Measurements from ENCODE around the gene EPHA3.
A peak's percentile ranks its signal among the peaks of the same experiment; 100 is the strongest.

The EPHA3 gene

GRCh38 chr3:89113344-89113743 lies 5.9 kb downstream of the EPHA3 start:
- no peak for DNase-seq
- TF ChIP-seq POLR2A (IDR thresholded peaks at IDR 0.05; ENCODE audit: low read length) (no peak), GATA1 (IDR thresholded peaks at IDR 0.05; ENCODE audit: low read depth, low read length) (no peak)

- DNase-seq: peak; percentile 42 to 45
- TF ChIP-seq GATA1 (IDR thresholded peaks at IDR 0.05; ENCODE audit: low read depth, low read length) (no peak), POLR2A (IDR thresholded peaks at IDR 0.05; ENCODE audit: low read length) (no peak)
These were observed 6.7 kb downstream of the EPHA3 start for GRCh38 chr3:89113893-89114840.

- DNase-seq: peak in 1 of 2 experiments; percentile 7
These were observed 7.4 kb downstream of the EPHA3 start for GRCh38 chr3:89114841-89115223.

GRCh38 chr3:89116476-89116875 lies 9.1 kb downstream of the EPHA3 start:
- TF ChIP-seq GATA1 (IDR thresholded peaks at IDR 0.05; ENCODE audit: low read depth, low read length) (no peak), POLR2A (IDR thresholded peaks at IDR 0.05; ENCODE audit: low read length) (no peak)
- no peak for DNase-seq

More at GRCh38 chr3:89114841-89115223, 7.4 kb downstream of the EPHA3 start:
- TF ChIP-seq POLR2A (IDR thresholded peaks at IDR 0.05; ENCODE audit: low read length): no peak
- no peak for TF ChIP-seq GATA1 (IDR thresholded peaks at IDR 0.05; ENCODE audit: low read depth, low read length)

GRCh38 chr3:89138048-89138447 lies 30.6 kb downstream of the EPHA3 start:
- no peak for DNase-seq
- TF ChIP-seq GATA1 (IDR thresholded peaks at IDR 0.05; ENCODE audit: low read depth, low read length): no peak
- TF ChIP-seq POLR2A (IDR thresholded peaks at IDR 0.05; ENCODE audit: low read length): no peak

- TF ChIP-seq POLR2A (IDR thresholded peaks at IDR 0.05; ENCODE audit: low read length) (no peak), GATA1 (IDR thresholded peaks at IDR 0.05; ENCODE audit: low read depth, low read length) (no peak)
- DNase-seq: no peak
These were observed 32.4 kb downstream of the EPHA3 start for GRCh38 chr3:89139870-89140269.

DNA sequence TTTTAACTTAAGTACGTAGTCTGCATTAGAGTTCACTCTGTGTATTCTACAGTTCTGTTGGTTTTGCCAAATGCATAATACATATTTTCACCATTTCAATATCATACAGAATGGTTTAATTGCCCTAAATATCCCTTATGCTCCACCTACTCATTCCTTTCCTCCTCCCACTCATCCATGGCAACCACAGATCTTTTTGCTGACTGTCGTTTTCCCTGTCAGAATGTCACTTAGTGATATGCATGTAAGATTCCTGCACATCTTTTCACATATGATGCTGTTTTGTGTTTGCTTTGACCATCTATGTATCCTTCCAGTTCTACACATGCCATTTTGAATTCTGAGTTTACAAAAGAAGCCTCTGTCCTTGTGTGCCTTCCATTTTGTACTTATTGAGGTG lies 36.7 kb downstream of the EPHA3 start:
- TF ChIP-seq GATA1 (IDR thresholded peaks at IDR 0.05; ENCODE audit: low read depth, low read length) (no peak), POLR2A (IDR thresholded peaks at IDR 0.05; ENCODE audit: low read length) (no peak)
- no peak for DNase-seq

GRCh38 chr3:89145995-89146394 lies 38.6 kb downstream of the EPHA3 start:
- TF ChIP-seq GATA1 (IDR thresholded peaks at IDR 0.05; ENCODE audit: low read depth, low read length): no peak
- no peak for TF ChIP-seq POLR2A (IDR thresholded peaks at IDR 0.05; ENCODE audit: low read length)
- no peak for DNase-seq

GRCh38 chr3:89154416-89154815 lies 47.0 kb downstream of the EPHA3 start:
- TF ChIP-seq GATA1 (IDR thresholded peaks at IDR 0.05; ENCODE audit: low read depth, low read length): no peak
- no peak for DNase-seq

DNA sequence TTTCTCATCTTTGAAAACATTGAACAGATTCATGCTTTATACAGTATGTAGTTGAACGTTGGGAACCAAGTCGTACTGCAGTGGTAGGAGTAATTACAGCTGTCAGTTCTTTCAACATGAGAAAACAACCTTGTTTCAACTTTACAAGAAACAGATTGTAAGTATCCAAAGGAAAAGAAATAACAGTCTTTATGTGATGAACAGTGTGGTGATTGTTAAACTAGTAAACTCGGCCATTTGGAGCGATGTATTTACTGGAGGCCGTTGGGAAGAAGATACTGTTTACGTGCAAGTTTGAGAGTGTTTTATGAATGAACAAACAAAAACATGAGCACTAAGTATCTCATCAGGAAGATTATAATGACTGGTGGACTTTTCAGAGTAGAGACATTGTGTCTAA lies 48.4 kb downstream of the EPHA3 start:
- no peak for DNase-seq
- TF ChIP-seq GATA1 (IDR thresholded peaks at IDR 0.05; ENCODE audit: low read depth, low read length) (no peak), POLR2A (IDR thresholded peaks at IDR 0.05; ENCODE audit: low read length) (no peak)

- no peak for TF ChIP-seq POLR2A (IDR thresholded peaks at IDR 0.05; ENCODE audit: low read length)
- no peak for TF ChIP-seq GATA1 (IDR thresholded peaks at IDR 0.05; ENCODE audit: low read depth, low read length)
These were observed 50.2 kb downstream of the EPHA3 start for GRCh38 chr3:89157575-89157974.

DNA sequence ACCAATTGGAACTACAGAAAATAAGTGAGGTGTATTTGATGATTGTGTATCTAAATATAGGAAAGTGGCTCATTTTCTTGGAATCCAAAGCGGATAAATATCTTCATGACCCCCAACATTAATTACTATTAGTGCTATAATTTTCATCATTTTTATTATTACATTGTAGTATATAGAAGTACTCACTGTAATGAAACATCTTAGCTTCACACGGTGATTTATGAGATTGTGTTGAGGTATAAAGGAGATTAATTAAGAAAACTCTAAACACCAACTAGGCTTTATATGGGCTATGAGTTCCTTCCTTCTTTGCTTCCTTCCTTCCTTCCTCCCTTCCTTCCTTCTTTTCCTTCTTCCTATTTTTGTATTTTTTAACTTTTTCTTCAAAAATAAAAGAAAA lies 52.2 kb downstream of the EPHA3 start:
- no peak for DNase-seq
- TF ChIP-seq GATA1 (IDR thresholded peaks at IDR 0.05; ENCODE audit: low read depth, low read length): no peak
- no peak for TF ChIP-seq POLR2A (IDR thresholded peaks at IDR 0.05; ENCODE audit: low read length)

More at GRCh38 chr3:89157575-89157974, 50.2 kb downstream of the EPHA3 start:
- no peak for DNase-seq

DNA sequence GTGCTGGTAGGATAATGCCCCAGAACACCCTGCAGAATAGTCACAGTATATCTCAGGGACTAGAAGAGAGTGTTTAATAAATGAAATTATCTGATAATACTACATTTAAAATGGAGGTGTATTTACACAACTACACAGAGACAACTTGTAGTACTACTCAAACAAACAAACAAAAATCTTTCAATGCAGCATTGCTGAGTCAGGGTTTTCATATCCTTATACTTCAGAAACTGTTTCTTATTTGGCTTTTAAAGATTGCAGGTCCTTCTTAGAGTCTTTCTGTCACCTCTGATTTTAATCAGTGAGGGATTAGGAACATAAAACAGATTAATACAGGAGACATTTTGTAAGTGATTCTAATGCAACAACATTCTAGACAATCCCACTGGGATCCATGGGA lies 57.4 kb downstream of the EPHA3 start:
- no peak for TF ChIP-seq POLR2A (IDR thresholded peaks at IDR 0.05; ENCODE audit: low read length)
- no peak for TF ChIP-seq GATA1 (IDR thresholded peaks at IDR 0.05; ENCODE audit: low read depth, low read length)
- DNase-seq: no peak

DNA sequence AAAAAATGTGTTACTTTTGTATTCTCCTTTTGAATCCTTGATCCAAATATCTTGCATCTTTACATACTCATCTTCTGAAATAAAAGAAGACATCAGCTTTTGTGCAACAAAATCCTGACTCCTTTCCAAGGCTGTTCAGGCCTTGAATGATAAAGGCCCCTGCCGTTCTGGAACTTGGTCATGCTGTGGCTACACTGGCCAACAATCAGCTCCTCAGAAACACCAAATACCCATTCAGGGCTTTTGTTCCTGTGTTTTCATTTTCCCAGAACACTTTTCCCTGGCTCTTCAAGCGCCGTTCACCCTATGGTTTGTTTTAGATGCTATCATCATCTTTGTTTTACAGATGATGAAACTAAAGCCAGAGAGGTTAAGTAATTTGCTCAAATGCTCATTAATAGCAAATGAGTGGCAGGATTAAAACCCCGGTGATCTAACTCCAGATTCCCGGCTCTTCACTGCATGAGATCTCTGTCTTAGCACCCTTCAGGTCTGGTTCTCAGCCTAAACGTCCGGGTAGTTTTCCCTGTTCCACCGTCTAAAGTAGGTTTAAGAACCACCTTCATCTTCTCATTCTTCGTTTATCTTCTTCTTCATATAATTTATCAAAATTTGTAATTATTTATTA lies 58.3 kb downstream of the EPHA3 start:
- TF ChIP-seq POLR2A (IDR thresholded peaks at IDR 0.05; ENCODE audit: low read length): no peak
- no peak for TF ChIP-seq GATA1 (IDR thresholded peaks at IDR 0.05; ENCODE audit: low read depth, low read length)
- DNase-seq: no peak

All from erythroblast (primary cell).